ENCODE results near the gene EMID1.

DNA sequence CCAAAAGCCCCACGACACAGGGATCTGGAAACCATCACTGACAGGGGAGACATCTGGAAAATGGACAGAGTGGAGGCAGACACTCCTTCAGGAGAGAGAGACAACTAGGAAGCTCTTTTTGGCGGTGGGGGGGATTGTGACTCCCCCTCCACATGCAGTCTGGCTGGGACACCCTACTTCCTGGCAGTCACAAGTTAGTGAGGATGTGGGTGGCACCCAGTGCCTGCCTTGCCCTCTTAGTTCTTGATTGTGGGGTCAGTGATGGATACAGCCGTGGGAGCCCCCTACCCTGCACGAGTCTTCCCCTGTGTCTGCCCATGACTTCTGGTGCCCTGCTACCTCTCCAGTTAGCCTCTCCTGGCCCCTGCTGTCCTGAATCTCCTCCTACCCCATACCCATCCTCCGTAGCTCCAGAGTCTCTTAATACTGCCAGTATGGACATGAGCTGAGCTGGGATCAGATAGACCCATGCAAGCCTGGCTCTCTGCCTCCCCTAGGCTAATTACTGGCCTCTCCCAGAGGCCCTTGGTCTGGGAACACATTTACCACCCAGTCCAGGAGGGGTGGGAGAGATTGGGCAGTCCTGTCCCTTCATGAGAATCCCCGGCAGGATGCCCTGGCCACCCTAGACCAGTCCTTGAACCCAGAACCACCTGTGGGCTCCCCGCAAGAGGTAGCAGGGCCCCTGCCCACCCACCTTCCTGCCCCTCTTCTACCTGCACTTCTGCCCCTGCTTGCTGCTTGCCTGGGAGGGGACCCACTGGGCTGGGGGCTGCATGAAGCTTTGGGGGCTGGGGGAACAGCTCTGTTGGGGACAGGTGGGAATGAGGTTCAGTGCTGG is 39.3 kb downstream of the EMID1 start:
- TF ChIP-seq, protein P1, sequence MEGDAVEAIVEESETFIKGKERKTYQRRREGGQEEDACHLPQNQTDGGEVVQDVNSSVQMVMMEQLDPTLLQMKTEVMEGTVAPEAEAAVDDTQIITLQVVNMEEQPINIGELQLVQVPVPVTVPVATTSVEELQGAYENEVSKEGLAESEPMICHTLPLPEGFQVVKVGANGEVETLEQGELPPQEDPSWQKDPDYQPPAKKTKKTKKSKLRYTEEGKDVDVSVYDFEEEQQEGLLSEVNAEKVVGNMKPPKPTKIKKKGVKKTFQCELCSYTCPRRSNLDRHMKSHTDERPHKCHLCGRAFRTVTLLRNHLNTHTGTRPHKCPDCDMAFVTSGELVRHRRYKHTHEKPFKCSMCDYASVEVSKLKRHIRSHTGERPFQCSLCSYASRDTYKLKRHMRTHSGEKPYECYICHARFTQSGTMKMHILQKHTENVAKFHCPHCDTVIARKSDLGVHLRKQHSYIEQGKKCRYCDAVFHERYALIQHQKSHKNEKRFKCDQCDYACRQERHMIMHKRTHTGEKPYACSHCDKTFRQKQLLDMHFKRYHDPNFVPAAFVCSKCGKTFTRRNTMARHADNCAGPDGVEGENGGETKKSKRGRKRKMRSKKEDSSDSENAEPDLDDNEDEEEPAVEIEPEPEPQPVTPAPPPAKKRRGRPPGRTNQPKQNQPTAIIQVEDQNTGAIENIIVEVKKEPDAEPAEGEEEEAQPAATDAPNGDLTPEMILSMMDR (IDR thresholded peaks at IDR 0.05 in 8 of 11, conservative IDR thresholded peaks at IDR 0.05 in 3 of 11), result no peak
- no peak for TF ChIP-seq POLR2A (IDR thresholded peaks at IDR 0.05)

Measured in spleen (tissue), 7 donors.